ENCODE measurements around the gene SWAP70.
"Not testable (repeated sequence)": the region's sequence is repeated elsewhere in the genome, so short reads cannot be mapped to it uniquely, and the experiment has no call there.

Gene SWAP70

DNA sequence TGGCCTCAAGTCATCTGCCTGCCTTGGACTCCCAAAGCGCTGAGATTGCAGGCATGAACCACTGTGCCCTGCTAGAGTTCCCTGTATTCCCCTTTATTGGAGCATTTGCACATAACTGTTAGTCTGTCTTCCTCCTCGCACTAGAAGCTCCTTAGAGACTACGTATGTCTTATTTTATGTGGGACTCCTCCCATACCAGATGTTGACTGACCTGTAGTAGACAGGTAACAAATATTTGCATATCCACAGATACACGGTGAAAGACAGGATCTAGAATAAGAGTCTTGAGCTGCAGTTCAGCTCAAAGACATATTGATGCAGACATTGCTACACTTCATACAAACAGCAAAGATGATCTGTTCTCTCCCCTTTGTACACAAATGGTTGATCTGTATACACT, 40.7 kb downstream of the SWAP70 start:
- no peak for DNase-seq (ENCODE audit: low spot score)
- TF ChIP-seq, protein P1, sequence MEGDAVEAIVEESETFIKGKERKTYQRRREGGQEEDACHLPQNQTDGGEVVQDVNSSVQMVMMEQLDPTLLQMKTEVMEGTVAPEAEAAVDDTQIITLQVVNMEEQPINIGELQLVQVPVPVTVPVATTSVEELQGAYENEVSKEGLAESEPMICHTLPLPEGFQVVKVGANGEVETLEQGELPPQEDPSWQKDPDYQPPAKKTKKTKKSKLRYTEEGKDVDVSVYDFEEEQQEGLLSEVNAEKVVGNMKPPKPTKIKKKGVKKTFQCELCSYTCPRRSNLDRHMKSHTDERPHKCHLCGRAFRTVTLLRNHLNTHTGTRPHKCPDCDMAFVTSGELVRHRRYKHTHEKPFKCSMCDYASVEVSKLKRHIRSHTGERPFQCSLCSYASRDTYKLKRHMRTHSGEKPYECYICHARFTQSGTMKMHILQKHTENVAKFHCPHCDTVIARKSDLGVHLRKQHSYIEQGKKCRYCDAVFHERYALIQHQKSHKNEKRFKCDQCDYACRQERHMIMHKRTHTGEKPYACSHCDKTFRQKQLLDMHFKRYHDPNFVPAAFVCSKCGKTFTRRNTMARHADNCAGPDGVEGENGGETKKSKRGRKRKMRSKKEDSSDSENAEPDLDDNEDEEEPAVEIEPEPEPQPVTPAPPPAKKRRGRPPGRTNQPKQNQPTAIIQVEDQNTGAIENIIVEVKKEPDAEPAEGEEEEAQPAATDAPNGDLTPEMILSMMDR (conservative IDR thresholded peaks at IDR 0.05; ENCODE audit: low read depth), result no peak
- ChIA-PET POLR2A (ENCODE audit: low non-redundant PET) (no interaction called here), CTCF (interaction anchor here (0.6 kb wide), 1 partner anchor 117 kb away, joined by 4 read pairs; no protein-coding TSS in a partner anchor)
- no peak overlapping the region for H3K27ac ChIP-seq

- DNase-seq (ENCODE audit: low spot score); POLR2A ChIA-PET (ENCODE audit: low non-redundant PET); CTCF ChIA-PET; H3K27ac ChIP-seq: not testable (repeated sequence)
Measured at GRCh38 chr11:9705361-9705760, 41.5 kb downstream of the SWAP70 start.

DNA sequence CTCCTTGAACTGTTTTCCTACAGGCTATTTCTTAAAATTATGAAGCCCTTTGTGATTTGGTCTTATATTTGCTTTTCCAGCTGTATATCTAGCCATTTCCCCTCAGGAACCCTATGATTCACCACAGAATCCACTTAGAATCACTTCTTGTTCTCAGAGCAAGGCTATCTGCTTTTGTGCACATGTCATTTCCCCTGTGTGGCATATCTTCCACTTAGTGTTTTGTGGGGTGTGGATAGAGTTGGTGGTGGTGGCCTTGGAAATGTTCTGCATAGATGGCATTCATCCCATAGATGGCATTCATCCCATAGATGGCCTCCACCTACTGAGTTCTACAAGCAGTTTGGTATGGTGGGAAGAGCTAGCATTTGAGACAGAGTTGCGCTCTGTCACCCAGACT, 44.7 kb downstream of the SWAP70 start:
- no peak overlapping the region for H3K27ac ChIP-seq
- ChIA-PET POLR2A (ENCODE audit: low non-redundant PET) (no interaction called here), CTCF (no interaction called here)
- no peak for DNase-seq (ENCODE audit: low spot score)
- TF ChIP-seq, protein P1 (conservative IDR thresholded peaks at IDR 0.05; ENCODE audit: low read depth), result no peak

DNA sequence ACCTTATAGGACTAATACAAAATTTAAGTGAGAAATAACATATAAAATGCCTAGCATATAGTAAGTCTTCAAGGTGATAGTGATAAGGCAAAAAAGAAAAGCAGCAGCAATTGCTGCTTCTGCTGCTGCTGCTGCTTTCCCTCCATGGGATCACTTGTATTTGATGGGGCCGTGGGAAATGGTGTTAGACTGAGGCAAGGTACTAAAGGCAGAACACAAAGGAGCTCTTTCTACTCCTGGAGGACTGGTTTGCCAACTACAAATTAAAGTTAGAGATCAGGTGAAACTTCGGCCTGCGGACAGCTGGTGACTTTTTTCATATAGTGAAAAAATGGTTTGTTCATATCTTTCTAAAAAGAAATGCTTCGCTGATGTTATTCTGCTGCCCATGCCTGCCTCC, 46.3 kb downstream of the SWAP70 start:
- ChIA-PET CTCF (no interaction called here), POLR2A (ENCODE audit: low non-redundant PET) (no interaction called here)
- no peak for DNase-seq (ENCODE audit: low spot score)
- TF ChIP-seq, protein P1 (conservative IDR thresholded peaks at IDR 0.05; ENCODE audit: low read depth), result no peak
- H3K27ac ChIP-seq, result no peak overlapping the region

GRCh38 chr11:9710852-9711251, 47.0 kb downstream of the SWAP70 start:
- DNase-seq (ENCODE audit: low spot score), result no peak
- H3K27ac ChIP-seq, result no peak overlapping the region
- TF ChIP-seq, protein P1 (conservative IDR thresholded peaks at IDR 0.05; ENCODE audit: low read depth), result no peak
- ChIA-PET POLR2A (ENCODE audit: low non-redundant PET) (no interaction called here), CTCF (no interaction called here)

DNA sequence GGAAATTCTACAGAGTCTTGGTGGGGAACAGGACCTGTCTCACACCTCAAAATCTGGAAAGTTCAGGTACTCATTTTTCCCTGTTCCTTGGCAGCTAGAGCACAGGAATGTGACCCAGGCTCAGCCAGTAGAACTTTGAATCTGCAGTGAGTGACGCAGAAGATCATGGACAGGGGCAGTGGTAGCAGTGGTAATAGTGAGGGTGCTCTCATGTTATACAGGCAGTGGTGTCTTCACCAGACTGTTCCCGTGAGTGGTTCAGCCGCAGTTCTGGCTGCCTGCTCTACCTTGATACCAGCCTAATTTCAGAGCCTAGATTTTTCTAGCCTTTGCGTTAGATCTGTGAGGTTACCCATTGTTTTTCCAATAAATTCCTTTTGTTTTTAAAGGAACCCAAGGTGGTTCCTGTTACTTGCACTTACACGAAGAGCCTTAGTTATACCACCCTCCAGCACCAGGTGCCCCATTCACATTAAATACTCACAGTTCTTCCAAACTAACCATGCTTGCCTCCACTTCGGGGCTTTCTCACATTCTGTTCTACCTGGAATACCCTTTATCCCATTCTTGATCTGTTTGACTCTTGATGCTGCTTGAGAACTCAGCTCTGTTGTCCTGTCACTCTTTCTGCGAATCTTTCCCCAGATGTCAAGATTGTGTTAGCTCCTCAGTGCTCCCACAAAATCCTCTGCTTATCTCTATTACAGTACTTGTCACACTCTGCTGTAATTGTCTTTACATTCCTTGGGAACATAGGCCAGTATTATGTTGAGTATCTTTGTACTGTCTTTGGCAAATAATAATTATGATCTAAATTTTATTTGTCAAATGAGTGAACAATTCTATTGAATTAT, 47.8 kb downstream of the SWAP70 start:
- no peak for DNase-seq (ENCODE audit: low spot score)
- ChIA-PET POLR2A (ENCODE audit: low non-redundant PET) (no interaction called here), CTCF (no interaction called here)
- no peak overlapping the region for H3K27ac ChIP-seq
- TF ChIP-seq, protein P1 (conservative IDR thresholded peaks at IDR 0.05; ENCODE audit: low read depth), result no peak

GRCh38 chr11:9714272-9714940, 50.5 kb downstream of the SWAP70 start:
- CTCF ChIA-PET, result no interaction called here
- TF ChIP-seq, protein P1 (conservative IDR thresholded peaks at IDR 0.05; ENCODE audit: low read depth), result no peak
- H3K27ac ChIP-seq, result no peak overlapping the region
- POLR2A ChIA-PET (ENCODE audit: low non-redundant PET), result no interaction called here
- no peak for DNase-seq (ENCODE audit: low spot score)
